ENCODE data around the gene TMEM253.

The TMEM253 gene

DNA sequence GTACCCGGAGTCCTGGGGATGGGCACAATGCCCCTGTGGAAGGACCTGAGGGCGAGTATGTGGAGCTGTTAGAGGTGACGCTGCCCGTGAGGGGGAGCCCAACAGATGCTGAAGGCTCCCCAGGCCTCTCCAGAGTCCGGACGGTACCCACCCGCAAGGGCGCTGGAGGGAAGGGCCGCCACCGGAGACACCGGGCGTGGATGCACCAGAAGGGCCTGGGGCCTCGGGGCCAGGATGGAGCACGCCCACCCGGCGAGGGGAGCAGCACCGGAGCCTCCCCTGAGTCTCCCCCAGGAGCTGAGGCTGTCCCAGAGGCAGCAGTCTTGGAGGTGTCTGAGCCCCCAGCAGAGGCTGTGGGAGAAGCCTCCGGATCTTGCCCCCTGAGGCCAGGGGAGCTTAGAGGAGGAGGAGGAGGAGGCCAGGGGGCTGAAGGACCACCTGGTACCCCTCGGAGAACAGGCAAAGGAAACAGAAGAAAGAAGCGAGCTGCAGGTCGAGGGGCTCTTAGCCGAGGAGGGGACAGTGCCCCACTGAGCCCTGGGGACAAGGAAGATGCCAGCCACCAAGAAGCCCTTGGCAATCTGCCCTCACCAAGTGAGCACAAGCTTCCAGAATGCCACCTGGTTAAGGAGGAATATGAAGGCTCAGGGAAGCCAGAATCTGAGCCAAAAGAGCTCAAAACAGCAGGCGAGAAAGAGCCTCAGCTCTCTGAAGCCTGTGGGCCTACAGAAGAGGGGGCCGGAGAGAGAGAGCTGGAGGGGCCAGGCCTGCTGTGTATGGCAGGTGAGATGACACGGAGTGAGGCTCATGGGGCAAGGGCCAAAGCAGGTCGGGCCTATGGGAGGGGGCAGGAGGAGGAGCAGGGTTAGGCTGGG, 26.2 kb upstream of the TMEM253 start:
- DNase-seq (ENCODE audit: low read depth in 1 of 2, low spot score in 1 of 2) = no peak
- TF ChIP-seq JUND (IDR thresholded peaks at IDR 0.05; ENCODE audit: low read depth) = no peak
- in situ Hi-C loops (cut with HindIII; ENCODE audit: low pct_unique_long_range_greater_than_20kb, low sequenced_read_pairs) = no loop called here

GRCh38 chr14:21075719-21076437, 25.0 kb upstream of the TMEM253 start:
- TF ChIP-seq JUND (IDR thresholded peaks at IDR 0.05; ENCODE audit: low read depth) = no peak
- DNase-seq (ENCODE audit: low read depth in 1 of 2, low spot score in 1 of 2) = no peak
- in situ Hi-C loops (cut with HindIII; ENCODE audit: low pct_unique_long_range_greater_than_20kb, low sequenced_read_pairs) = no loop called here

DNA sequence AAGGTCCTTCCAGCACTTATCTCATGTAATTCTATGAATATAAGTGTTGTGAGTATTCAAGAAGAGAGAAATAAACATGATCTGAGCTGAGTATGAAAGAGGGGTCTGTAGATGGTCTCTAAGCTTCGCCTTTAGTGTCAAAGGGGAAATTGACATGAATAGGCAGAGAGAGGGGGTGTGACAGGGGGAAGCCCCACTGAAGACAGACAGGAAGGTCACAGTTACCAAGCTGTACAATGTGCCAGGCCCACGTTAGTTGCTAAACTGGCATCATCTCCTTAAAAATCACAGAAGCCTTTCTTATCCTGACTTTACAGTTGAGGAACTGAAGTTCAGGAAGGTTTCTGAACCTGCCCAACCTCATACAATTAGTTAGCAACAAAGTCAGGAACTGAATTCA, 23.2 kb upstream of the TMEM253 start:
- no peak for DNase-seq (ENCODE audit: low read depth in 1 of 2, low spot score in 1 of 2)
- in situ Hi-C loops (cut with HindIII; ENCODE audit: low pct_unique_long_range_greater_than_20kb, low sequenced_read_pairs) = no loop called here
- no peak for TF ChIP-seq JUND (IDR thresholded peaks at IDR 0.05; ENCODE audit: low read depth)

GRCh38 chr14:21078287-21078686, 22.6 kb upstream of the TMEM253 start:
- in situ Hi-C loops (cut with HindIII; ENCODE audit: low pct_unique_long_range_greater_than_20kb, low sequenced_read_pairs) = no loop called here
- DNase-seq (ENCODE audit: low read depth in 1 of 2, low spot score in 1 of 2) = no peak
- TF ChIP-seq JUND (IDR thresholded peaks at IDR 0.05; ENCODE audit: low read depth) = no peak

- TF ChIP-seq JUND (IDR thresholded peaks at IDR 0.05; ENCODE audit: low read depth) = no peak
- in situ Hi-C loops (cut with HindIII; ENCODE audit: low pct_unique_long_range_greater_than_20kb, low sequenced_read_pairs) = no loop called here
- DNase-seq (ENCODE audit: low read depth in 1 of 2, low spot score in 1 of 2) = no peak
Measured at GRCh38 chr14:21078726-21079125, 22.1 kb upstream of the TMEM253 start.

GRCh38 chr14:21081521-21082142, 19.2 kb upstream of the TMEM253 start:
- no peak for TF ChIP-seq JUND (IDR thresholded peaks at IDR 0.05; ENCODE audit: low read depth)
- in situ Hi-C loops (cut with HindIII; ENCODE audit: low pct_unique_long_range_greater_than_20kb, low sequenced_read_pairs) = no loop called here
- no peak for DNase-seq (ENCODE audit: low read depth in 1 of 2, low spot score in 1 of 2)

GRCh38 chr14:21083565-21084325, 17.1 kb upstream of the TMEM253 start:
- DNase-seq (ENCODE audit: low read depth in 1 of 2, low spot score in 1 of 2) = no peak
- in situ Hi-C loops (cut with HindIII; ENCODE audit: low pct_unique_long_range_greater_than_20kb, low sequenced_read_pairs) = no loop called here
- no peak for TF ChIP-seq JUND (IDR thresholded peaks at IDR 0.05; ENCODE audit: low read depth)

GRCh38 chr14:21084396-21084795, 16.5 kb upstream of the TMEM253 start:
- no peak for DNase-seq (ENCODE audit: low read depth in 1 of 2, low spot score in 1 of 2)
- no peak for TF ChIP-seq JUND (IDR thresholded peaks at IDR 0.05; ENCODE audit: low read depth)
- in situ Hi-C loops (cut with HindIII; ENCODE audit: low pct_unique_long_range_greater_than_20kb, low sequenced_read_pairs) = no loop called here

DNA sequence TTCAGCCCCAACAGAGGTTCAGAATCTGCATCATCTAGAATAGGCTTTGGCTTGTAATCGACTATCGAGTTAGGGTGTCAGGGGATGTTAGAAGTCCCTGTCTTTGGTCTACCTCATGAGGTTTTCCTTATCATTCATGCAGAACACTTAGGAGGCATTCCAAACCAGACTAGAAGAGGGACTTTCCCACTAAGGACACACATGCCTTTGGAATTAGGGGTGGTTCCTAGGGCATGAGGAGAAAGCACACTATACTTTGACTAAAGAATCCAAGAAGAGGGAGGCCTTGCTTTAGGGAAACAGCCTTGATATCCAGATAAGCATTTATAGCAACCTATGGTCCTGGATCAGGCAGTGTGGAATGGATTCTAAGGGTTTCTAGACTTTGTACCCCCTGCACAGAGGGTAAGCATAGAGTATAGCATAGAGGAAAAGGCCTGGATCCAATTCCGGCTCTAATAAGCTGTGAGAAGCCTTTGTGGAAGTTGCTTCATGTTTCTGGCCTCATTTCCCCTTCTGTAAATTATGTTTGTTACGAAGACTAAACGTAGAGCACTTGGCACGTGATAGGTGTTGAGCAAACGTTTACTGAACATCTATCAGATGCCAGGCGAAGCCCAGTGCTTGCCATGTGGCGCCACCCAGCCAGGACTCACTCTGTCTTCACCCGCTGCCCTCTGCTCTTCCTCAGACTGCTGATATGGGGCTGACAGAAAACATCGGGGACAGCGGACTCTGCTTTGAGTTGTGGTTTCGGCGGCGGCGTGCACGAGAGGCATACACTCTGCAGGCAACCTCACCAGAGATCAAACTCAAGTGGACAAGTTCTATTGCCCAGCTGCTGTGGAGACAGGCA, 15.6 kb upstream of the TMEM253 start:
- TF ChIP-seq JUND (IDR thresholded peaks at IDR 0.05; ENCODE audit: low read depth) = no peak
- no peak for DNase-seq (ENCODE audit: low read depth in 1 of 2, low spot score in 1 of 2)
- in situ Hi-C loops (cut with HindIII; ENCODE audit: low pct_unique_long_range_greater_than_20kb, low sequenced_read_pairs) = no loop called here

DNA sequence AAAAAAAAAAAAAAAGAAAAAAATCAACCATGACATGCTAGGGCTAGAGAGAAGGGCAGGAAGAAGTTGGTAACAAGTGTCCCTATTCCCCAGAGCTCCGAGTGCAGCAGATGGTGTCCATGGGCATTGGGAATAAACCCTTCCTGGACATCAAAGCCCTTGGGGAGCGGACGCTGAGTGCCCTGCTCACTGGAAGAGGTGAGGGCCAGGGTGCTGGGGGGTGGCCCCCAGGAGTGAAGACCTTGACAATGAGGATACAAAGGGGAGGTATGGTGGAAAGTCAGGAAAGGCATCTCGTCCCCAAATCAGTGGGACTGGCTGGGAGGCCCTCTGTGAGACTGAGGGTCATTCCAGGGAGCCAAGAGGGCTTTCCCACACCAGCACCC, 14.0 kb upstream of the TMEM253 start:
- no peak for DNase-seq (ENCODE audit: low read depth in 1 of 2, low spot score in 1 of 2)
- in situ Hi-C loops (cut with HindIII; ENCODE audit: low pct_unique_long_range_greater_than_20kb, low sequenced_read_pairs) = no loop called here
- no peak for TF ChIP-seq JUND (IDR thresholded peaks at IDR 0.05; ENCODE audit: low read depth)

GRCh38 chr14:21087294-21088091, 13.4 kb upstream of the TMEM253 start:
- TF ChIP-seq JUND (IDR thresholded peaks at IDR 0.05; ENCODE audit: low read depth) = no peak
- no peak for DNase-seq (ENCODE audit: low read depth in 1 of 2, low spot score in 1 of 2)
- in situ Hi-C loops (cut with HindIII; ENCODE audit: low pct_unique_long_range_greater_than_20kb, low sequenced_read_pairs) = no loop called here

Measured in T47D (cell line).